GM21423 (cell line): ENCODE measurements around the gene OTULIN.

ENCODE experiments used
- ATAC-seq: cut with Tn5 transposase; IDR thresholded peaks from one replicate; pipeline ENCODE4 v1.9.1; 2021; ENCODE audit warnings: mild to moderate bottlenecking, moderate library complexity; ENCODE audit not compliant: unreplicated experiment

OTULIN gene

GRCh38 chr5:14696057-14696456, 31.5 kb downstream of the OTULIN start:
- ATAC-seq: no peak

- ATAC-seq: no peak
These were observed 32.3 kb downstream of the OTULIN start for GRCh38 chr5:14696851-14697250.

DNA sequence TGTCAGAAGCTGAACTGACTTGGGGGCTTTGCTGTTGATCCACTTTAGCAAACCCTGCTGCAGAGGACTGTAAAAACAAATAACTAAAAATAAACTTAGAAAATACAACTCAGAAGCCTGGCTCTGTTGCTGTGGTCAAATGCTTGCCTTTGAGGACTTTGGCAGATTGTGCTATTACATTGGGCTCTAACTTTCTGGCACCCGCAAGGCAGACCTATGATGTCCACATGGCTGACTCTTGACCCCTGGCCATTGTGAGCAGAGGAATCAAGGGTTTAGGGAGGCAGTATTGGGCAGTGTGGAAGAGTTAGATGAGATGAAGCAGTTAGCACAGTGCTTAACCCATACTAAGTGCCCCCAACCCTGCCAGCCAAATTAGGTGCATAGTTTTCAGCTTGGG, 34.0 kb downstream of the OTULIN start:
- no peak for ATAC-seq

GRCh38 chr5:14699159-14699558, 34.6 kb downstream of the OTULIN start:
- ATAC-seq: no peak

DNA sequence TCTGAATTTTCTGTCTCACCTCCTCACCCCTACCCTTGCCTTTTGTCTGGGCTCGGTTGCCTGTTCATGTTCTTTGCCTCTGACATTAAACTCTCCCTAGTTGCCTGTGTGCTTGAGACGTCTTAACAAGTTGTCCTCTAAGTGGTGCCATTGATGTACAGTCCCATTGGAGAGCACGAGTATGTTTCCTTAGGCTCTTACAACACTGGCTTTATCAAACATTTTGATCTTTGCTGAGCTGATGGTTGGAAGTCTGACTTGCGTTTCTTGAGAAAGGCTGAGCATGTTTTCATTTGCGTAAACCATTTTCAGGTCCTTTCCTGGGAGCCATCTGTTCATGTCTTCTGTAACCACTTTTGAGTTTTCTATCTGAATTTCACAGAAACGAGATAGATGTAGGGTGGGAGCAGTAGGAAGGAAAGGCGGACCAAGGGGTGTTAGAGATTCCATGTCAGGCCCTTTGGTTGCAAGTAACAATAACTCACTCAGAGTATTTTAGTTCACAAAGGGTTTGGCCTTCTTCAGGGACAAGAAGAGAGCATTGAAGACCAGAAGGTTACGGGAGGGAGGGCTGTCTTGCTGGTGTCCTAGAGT, 35.4 kb downstream of the OTULIN start:
- no peak for ATAC-seq

DNA sequence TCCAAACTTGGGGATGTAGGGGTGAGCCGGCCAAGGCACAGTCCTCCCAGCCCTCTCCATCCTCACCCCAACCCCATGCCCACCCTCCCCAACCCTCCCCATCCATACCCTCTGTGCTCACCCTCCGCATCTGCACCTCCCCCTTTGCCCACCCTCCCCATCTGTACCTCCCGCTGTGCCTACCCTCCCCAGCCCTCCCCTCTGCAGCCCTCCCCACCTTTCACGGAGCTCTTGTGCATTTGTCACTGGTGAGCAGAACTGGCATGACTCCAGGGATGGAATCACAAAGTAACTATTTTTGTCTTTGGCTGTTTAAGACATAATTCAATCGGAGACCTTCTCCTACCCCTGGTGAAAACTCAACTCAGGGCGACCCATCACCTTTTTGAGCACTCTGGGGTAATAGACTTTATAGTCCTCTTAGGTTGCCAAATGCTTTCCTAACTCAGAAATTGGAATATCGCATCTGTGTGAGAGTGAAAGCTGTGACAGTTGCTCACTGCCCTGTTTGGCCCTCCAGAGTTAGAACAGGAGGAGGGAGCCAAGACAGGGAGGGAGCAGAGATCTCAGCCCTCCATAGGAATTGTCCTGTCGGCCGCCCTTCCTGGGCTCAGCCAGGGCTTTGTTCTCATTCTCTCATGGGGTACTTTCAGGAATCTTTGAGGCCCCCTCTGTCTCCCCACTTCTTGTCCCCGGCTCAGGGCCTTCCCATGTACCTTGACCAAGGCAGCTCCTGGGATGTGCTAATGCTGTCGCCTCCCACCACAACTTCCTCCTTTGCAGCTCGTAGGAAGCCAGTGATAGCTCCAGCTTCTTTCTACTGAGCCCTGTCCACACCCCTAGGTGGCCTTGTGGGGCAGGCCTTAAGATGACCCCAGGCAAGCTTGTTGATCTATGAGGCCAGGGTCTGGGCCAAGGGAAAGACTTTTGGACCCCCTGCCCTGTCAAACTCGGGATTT, 36.2 kb downstream of the OTULIN start:
- ATAC-seq: no peak

DNA sequence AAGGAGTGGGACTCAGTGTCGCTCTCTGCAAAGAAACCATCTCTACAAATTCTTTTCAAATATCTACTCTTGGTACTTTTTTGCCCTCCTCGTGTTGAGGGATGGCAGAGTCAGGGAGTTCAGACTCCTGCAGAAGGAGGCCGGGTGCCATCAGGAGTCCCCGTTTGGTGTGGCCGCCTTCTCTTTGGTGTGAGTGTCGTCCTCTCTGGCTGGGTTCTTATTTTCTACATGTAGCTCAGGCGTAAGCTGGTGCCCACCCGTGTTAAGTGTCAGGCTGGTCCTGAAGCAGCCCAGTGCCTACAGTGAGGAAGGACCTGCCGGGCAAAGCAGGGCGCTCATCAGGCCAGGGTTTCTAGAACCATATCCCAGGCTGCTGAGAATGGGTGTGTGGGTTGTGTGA, 37.0 kb downstream of the OTULIN start:
- ATAC-seq: no peak

DNA sequence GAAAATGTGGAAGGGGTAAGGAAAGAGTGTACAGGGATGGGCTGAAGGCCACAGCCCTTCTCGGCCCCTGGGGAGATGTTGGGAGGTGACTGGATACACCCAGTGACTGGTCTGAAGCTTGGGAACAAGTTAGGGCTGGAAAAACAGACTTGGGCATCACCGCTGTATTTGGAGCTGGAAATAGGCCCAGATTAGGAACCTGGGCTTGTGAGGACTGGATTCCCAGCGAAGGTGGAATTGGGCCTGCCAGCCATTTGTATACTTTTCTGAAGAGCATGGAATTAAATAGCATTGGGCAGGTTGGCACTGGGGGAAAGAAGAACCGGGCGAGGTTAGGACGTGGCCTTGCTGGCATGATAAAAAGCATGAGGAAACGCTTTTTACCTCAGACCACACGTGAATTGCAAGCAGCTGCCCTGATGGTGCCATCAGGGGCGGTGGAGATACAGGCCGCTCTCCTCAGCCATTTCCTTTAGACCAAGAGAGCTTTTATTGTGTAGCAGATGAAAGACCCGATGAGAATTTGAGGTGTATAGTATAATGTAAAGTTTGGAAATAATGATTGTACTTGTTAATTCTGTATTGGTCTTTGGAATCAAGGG, 37.8 kb downstream of the OTULIN start:
- no peak for ATAC-seq

DNA sequence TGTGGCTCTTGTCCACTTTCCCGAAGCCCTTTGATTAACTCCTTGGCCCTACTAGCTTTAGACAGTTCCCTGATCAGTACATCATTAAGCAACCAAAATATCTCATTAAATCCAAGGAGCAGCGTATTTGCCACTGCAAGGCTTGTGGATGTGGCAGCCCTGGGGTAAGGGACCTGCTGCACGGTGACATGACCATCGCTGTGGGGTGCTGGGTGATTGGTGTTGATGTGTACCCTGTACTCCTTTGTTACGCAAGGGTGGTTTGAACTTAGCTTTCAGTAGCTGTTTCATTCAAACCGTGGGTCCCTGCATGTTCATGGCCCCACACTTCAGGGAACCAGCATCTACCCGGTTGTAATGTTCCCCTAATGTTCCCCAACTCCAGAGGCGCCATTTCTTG, 41.0 kb downstream of the OTULIN start:
- no peak for ATAC-seq

GRCh38 chr5:14706615-14707021, 42.1 kb downstream of the OTULIN start:
- ATAC-seq: no peak

- no peak for ATAC-seq
These were observed 43.4 kb downstream of the OTULIN start for GRCh38 chr5:14707811-14708390.

DNA sequence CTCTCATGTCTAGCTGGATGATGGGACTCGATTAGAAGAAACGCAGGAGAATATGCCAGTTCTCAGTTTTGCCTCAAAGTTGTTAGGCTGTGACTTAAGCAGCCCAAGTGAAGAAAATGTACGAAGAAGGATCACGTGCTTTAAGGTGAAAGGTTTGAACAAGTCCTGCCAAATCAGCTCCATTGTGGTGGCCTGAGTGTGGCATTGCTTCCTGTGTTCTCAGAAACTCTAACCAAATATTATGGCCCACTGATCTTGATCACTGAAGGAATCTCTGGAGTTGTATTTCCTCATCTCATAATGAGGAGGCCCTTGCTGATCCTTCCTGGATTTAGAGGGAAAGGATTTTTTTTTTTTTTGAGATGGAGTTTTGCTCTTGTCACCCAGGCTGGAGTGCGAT, 44.0 kb downstream of the OTULIN start:
- no peak for ATAC-seq

DNA sequence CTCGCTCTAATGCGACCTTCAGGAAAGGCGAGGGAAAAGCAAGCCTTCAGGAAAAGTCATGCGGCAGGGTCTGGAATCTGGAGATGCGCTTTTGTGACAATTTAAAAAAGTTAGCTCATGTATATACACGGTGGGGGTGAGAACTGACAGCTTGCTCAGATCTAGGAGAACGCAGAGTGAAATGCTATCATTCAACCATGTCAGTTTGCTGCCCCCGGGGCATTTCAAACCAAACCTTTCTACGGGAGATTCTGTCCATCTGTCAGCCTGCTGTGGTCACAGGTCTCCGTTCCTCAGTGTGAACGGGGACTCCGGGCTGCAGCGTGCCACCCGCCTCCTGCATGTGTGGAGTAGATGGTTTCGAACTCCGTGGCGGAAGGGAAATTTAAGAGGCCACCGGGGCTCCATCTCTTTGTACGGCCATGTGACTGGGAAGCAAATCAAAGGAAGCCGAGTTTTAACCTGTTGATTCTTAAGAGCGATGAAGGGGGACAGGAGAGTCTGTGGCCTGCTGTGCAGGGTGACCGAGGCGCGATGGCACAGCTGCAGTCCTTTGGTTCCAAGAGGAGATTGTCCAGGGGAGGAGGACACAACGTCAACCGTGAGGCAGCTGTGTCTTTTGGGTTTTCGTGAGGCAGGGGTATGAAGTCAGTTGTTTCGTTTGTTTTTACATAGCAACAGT, 45.9 kb downstream of the OTULIN start:
- ATAC-seq: no peak

GRCh38 chr5:14712131-14712530, 47.6 kb downstream of the OTULIN start:
- no peak for ATAC-seq

DNA sequence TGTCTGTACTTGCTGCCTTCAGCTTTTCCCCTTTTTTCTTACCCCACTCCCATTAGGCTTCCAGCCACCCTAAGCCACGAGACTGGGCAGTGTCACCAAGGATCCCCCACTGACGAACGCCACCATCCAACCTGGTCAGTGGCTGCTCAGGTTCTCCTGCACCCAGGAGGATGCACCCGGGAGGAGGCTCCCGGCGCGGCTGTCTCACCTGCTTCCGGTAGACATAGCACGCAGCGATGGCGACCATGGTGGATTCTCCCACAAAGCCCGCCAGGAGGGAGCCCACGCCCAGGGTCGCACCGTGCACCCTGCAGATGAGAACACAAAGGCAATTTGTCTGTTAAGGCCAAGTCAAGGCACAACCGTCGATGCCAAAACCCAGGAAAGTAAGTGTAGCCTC, 48.1 kb downstream of the OTULIN start:
- no peak for ATAC-seq

- ATAC-seq: no peak
These were observed 49.2 kb downstream of the OTULIN start for GRCh38 chr5:14713476-14714390.

- ATAC-seq: no peak
These were observed 50.2 kb downstream of the OTULIN start for GRCh38 chr5:14714706-14715105.

GRCh38 chr5:14715481-14715880, 51.0 kb downstream of the OTULIN start:
- ATAC-seq: no peak

DNA sequence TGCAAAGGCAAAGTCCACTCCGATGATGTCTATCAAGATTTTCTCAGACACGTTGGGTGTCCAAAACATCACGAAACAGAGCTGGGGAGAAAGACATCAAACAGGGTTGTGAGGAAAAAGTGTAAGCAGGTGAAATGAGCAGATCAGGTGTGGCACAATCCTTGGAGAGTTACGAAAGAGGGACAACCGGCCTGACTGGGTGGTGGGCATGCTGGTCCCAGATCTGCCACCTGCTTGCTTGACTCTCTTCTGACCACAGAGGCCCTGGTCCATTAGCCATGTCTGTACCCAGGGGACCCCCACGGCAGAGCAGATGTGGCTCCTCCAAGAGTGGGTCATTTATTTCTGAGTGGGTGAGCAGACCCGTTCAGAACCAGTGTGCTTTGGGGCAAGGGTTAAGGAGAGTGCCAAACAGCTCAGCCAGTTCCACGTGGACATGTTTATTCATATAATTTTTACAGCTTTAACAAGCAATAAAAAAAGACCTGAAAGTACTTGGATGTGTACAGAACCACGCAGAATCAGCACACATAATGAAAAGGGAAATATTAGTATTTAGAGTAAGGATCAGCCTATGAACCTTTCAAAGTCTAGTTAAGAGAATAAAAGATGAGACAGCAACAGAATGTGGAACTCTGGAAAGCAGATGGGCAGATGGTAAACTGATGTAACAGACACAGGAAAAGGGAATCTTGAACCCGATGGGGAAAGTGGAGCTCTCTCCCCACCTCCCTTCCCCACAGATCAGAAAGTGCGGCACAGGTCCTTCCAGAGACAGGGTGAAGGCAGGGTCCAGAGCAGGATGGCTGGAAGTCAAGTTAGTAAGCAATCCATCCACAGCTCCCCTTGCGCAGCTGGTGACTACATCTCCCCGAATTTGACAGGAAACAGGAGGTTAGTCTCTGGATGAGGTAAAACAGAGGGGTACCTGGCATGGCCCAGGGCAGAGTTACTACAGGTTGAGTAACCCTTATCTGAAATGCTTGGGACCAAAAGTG, 52.5 kb downstream of the OTULIN start:
- ATAC-seq: no peak
